Kidney epithelial cell (primary cell): ENCODE results near the gene FAM184A. TPM values are rescaled to one million over a fixed set of nuclear protein-coding genes. Genes with fewer than 3 reads are reported as not detected.
"Not testable (repeated sequence)": the region's sequence is repeated elsewhere in the genome, so short reads cannot be mapped to it uniquely, and the experiment has no call there.

Source experiments
- DNase-seq: peaks from one replicate; pipeline ENCODE4 v3.0.0-alpha.2; 2010; ENCODE audit warnings: low read depth
- H3K27me3 ChIP-seq: 2 replicates; pipeline ENCODE4 v1.6.0; 2011; ENCODE audit warnings: low read length; ENCODE audit not compliant: control insufficient read depth, insufficient read depth
- H3K36me3 ChIP-seq: 2 replicates; pipeline ENCODE4 v1.5.1; 2011; ENCODE audit warnings: low read length; ENCODE audit not compliant: control insufficient read depth, insufficient read depth
- H3K4me3 ChIP-seq: 2 replicates; pipeline ENCODE4 v1.5.1; 2011; ENCODE audit warnings: low read depth, mild to moderate bottlenecking, control low read depth, low read length
- CTCF ChIP-seq: IDR thresholded peaks from 2 replicates; pipeline ENCODE4 v1.5.1; 2011; ENCODE audit warnings: mild to moderate bottlenecking, moderate library complexity, low read length, control low read depth, inconsistent platforms; ENCODE audit not compliant: insufficient read depth, poor library complexity, severe bottlenecking
- total RNA-seq: library from RNA; depleted of rRNA; stranded (reverse); fragments of >200 nt; gene quantifications from 2 replicates; pipeline ENCODE4 v1.2.3, GENCODE V29; 2015

The FAM184A gene
- total RNA-seq, 1 donor from 2014 or later: 2.0 TPM

- Histone ChIP-seq H3K27me3 (no peaks in the 10 kb centered on the region), H3K4me3 (no peak overlapping the region), H3K36me3 (no peaks in the 10 kb centered on the region)
- no peak for TF ChIP-seq CTCF
- DNase-seq: no peak
Observed at GRCh38 chr6:119020597-119021561, 57.6 kb downstream of the FAM184A start.

GRCh38 chr6:119015165-119015564 is 63.3 kb downstream of the FAM184A start:
- not testable (repeated sequence) for H3K36me3 ChIP-seq, DNase-seq, H3K27me3 ChIP-seq, H3K4me3 ChIP-seq

- Histone ChIP-seq H3K4me3 (no peak overlapping the region), H3K27me3 (no peaks in the 10 kb centered on the region), H3K36me3 (no peaks in the 10 kb centered on the region)
- peak; percentile 10 for DNase-seq
- TF ChIP-seq CTCF: no peak
Observed at GRCh38 chr6:119012521-119012920, 65.9 kb downstream of the FAM184A start.

- not testable (repeated sequence) for H3K27me3 ChIP-seq, DNase-seq, H3K4me3 ChIP-seq, H3K36me3 ChIP-seq
Observed at GRCh38 chr6:119009266-119009665, 69.2 kb downstream of the FAM184A start.

GRCh38 chr6:119006974-119007373 is 71.5 kb downstream of the FAM184A start:
- Histone ChIP-seq H3K4me3 (no peak overlapping the region), H3K27me3 (no peaks in the 10 kb centered on the region), H3K36me3 (no peaks in the 10 kb centered on the region)
- DNase-seq: no peak
- no peak for TF ChIP-seq CTCF

- TF ChIP-seq CTCF: no peak
- no peaks in the 10 kb centered on the region for H3K36me3 ChIP-seq
- no peak overlapping the region for H3K4me3 ChIP-seq
- DNase-seq: no peak
- no peaks in the 10 kb centered on the region for H3K27me3 ChIP-seq
Observed at GRCh38 chr6:119002069-119002468, 76.4 kb downstream of the FAM184A start.
